Measurements from ENCODE around the gene TRPM8. TPM values are rescaled to one million over a fixed set of nuclear protein-coding genes. Genes with fewer than 3 reads are reported as not detected.

The TRPM8 gene
- total and polyA plus RNA-seq, 2 experiments from 2014 or later: 0.11 to 0.14 TPM

DNA sequence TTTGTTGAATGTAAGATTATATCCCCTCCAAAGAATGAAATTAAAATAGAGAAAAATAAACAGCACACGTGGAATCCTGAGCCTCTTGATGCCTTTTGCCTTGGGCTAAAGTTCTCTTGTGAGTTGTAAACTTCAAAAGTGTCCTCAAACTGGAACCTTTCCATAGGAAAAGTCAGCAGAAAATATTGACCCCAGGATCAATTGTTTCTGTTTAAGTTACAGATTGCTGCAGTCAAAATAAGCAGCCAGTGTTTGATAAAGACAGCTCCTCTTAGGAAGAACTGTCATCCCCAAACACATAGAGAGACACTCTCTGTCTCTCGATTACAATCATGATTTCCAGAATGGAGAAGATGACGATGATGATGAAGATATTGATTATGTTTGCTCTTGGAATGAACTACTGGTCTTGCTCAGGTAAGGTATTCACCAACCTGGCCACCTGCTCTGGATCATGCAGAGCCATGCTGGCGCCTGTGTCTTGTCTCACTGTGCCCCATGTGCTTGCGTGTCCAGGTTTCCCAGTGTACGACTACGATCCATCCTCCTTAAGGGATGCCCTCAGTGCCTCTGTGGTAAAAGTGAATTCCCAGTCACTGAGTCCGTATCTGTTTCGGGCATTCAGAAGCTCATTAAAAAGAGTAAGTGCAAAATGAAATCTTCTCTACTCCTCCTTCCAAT, 133.4 kb downstream of the TRPM8 start, which contains the start of gene SPP2:
TSS of gene SPP2 (plus strand) at position 248 of the 681 bp plus-strand sequence. CDS start at position 333, 85 bp downstream.
- Histone ChIP-seq H3K27ac (ENCODE audit: low read depth) (no peak within 1 kb of the TSS), H3F3A (replicated peaks; ENCODE audit: low read depth) (no peaks in the 10 kb centered on the region), H2AFZ (0 out of 2 replicates have a peak within 1 kb of the TSS, but pooled peaks have one; percentile 1), H3K79me2 (replicated peaks; ENCODE audit: insufficient read depth) (no peaks in the 10 kb centered on the region), H3K4me1 (ENCODE audit: insufficient read depth) (0 out of 2 replicates have a peak, but pooled peaks cover 5% of the 10 kb centered on the region), H3K27me3 (ENCODE audit: insufficient read depth) (no peaks in the 10 kb centered on the region), H3K4me2 (peak within 1 kb of the TSS; percentile 34; the same call in 1 of the 2 replicates), H4K20me1 (replicated peaks; ENCODE audit: insufficient read depth) (no peaks in the 10 kb centered on the region), H3K36me3 (ENCODE audit: insufficient read depth) (no peaks in the 10 kb centered on the region), H3K9me2 (ENCODE audit: insufficient read depth) (0 out of 2 replicates have a peak, but pooled peaks cover 21% of the 10 kb centered on the region), H3K4me3 (no peak within 1 kb of the TSS)
- Mint-ChIP-seq H3K27ac (no peak within 1 kb of the TSS), H3K4me3 (no peak within 1 kb of the TSS), H3K4me1 (peaks cover 9% of the 10 kb centered on the region), H3K9me3 (no peaks in the 10 kb centered on the region), H3K27me3 (ENCODE audit: insufficient read depth, low read depth, poor library complexity) (peaks cover 3% of the 10 kb centered on the region), H3K36me3 (ENCODE audit: low read depth) (no peaks in the 10 kb centered on the region)
- ATAC-seq (no peak), DNase-seq (ENCODE audit: low spot score) (no peak)
- TF ChIP-seq STAT1 (IDR thresholded peaks at IDR 0.05; ENCODE audit: unreplicated experiment) (no peak), EZH2 (IDR thresholded peaks at IDR 0.05; ENCODE audit: low read depth, unreplicated experiment) (no peak), JUNB (IDR thresholded peaks at IDR 0.05; ENCODE audit: unreplicated experiment) (no peak), CREB1 (CRISPR knock-in tag; IDR thresholded peaks at IDR 0.05; ENCODE audit: low read depth) (no peak), EZH2phosphoT487 (IDR thresholded peaks at IDR 0.05; ENCODE audit: unreplicated experiment) (no peak), NANOG (IDR thresholded peaks at IDR 0.05; ENCODE audit: borderline replicate concordance) (no peak), ZNF331 (CRISPR knock-in tag; IDR thresholded peaks at IDR 0.05; ENCODE audit: low read depth) (no peak), POLR2AphosphoS5 (IDR thresholded peaks at IDR 0.05; ENCODE audit: low read depth) (no peak), ZNF114 (CRISPR knock-in tag; IDR thresholded peaks at IDR 0.05) (no peak)
- TF ChIP-seq, protein P1, sequence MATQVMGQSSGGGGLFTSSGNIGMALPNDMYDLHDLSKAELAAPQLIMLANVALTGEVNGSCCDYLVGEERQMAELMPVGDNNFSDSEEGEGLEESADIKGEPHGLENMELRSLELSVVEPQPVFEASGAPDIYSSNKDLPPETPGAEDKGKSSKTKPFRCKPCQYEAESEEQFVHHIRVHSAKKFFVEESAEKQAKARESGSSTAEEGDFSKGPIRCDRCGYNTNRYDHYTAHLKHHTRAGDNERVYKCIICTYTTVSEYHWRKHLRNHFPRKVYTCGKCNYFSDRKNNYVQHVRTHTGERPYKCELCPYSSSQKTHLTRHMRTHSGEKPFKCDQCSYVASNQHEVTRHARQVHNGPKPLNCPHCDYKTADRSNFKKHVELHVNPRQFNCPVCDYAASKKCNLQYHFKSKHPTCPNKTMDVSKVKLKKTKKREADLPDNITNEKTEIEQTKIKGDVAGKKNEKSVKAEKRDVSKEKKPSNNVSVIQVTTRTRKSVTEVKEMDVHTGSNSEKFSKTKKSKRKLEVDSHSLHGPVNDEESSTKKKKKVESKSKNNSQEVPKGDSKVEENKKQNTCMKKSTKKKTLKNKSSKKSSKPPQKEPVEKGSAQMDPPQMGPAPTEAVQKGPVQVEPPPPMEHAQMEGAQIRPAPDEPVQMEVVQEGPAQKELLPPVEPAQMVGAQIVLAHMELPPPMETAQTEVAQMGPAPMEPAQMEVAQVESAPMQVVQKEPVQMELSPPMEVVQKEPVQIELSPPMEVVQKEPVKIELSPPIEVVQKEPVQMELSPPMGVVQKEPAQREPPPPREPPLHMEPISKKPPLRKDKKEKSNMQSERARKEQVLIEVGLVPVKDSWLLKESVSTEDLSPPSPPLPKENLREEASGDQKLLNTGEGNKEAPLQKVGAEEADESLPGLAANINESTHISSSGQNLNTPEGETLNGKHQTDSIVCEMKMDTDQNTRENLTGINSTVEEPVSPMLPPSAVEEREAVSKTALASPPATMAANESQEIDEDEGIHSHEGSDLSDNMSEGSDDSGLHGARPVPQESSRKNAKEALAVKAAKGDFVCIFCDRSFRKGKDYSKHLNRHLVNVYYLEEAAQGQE (IDR thresholded peaks at IDR 0.05; ENCODE audit: unreplicated experiment): no peak
- TF ChIP-seq, protein P2, sequence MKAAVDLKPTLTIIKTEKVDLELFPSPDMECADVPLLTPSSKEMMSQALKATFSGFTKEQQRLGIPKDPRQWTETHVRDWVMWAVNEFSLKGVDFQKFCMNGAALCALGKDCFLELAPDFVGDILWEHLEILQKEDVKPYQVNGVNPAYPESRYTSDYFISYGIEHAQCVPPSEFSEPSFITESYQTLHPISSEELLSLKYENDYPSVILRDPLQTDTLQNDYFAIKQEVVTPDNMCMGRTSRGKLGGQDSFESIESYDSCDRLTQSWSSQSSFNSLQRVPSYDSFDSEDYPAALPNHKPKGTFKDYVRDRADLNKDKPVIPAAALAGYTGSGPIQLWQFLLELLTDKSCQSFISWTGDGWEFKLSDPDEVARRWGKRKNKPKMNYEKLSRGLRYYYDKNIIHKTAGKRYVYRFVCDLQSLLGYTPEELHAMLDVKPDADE (IDR thresholded peaks at IDR 0.05): no peak
- TF ChIP-seq, protein P3, sequence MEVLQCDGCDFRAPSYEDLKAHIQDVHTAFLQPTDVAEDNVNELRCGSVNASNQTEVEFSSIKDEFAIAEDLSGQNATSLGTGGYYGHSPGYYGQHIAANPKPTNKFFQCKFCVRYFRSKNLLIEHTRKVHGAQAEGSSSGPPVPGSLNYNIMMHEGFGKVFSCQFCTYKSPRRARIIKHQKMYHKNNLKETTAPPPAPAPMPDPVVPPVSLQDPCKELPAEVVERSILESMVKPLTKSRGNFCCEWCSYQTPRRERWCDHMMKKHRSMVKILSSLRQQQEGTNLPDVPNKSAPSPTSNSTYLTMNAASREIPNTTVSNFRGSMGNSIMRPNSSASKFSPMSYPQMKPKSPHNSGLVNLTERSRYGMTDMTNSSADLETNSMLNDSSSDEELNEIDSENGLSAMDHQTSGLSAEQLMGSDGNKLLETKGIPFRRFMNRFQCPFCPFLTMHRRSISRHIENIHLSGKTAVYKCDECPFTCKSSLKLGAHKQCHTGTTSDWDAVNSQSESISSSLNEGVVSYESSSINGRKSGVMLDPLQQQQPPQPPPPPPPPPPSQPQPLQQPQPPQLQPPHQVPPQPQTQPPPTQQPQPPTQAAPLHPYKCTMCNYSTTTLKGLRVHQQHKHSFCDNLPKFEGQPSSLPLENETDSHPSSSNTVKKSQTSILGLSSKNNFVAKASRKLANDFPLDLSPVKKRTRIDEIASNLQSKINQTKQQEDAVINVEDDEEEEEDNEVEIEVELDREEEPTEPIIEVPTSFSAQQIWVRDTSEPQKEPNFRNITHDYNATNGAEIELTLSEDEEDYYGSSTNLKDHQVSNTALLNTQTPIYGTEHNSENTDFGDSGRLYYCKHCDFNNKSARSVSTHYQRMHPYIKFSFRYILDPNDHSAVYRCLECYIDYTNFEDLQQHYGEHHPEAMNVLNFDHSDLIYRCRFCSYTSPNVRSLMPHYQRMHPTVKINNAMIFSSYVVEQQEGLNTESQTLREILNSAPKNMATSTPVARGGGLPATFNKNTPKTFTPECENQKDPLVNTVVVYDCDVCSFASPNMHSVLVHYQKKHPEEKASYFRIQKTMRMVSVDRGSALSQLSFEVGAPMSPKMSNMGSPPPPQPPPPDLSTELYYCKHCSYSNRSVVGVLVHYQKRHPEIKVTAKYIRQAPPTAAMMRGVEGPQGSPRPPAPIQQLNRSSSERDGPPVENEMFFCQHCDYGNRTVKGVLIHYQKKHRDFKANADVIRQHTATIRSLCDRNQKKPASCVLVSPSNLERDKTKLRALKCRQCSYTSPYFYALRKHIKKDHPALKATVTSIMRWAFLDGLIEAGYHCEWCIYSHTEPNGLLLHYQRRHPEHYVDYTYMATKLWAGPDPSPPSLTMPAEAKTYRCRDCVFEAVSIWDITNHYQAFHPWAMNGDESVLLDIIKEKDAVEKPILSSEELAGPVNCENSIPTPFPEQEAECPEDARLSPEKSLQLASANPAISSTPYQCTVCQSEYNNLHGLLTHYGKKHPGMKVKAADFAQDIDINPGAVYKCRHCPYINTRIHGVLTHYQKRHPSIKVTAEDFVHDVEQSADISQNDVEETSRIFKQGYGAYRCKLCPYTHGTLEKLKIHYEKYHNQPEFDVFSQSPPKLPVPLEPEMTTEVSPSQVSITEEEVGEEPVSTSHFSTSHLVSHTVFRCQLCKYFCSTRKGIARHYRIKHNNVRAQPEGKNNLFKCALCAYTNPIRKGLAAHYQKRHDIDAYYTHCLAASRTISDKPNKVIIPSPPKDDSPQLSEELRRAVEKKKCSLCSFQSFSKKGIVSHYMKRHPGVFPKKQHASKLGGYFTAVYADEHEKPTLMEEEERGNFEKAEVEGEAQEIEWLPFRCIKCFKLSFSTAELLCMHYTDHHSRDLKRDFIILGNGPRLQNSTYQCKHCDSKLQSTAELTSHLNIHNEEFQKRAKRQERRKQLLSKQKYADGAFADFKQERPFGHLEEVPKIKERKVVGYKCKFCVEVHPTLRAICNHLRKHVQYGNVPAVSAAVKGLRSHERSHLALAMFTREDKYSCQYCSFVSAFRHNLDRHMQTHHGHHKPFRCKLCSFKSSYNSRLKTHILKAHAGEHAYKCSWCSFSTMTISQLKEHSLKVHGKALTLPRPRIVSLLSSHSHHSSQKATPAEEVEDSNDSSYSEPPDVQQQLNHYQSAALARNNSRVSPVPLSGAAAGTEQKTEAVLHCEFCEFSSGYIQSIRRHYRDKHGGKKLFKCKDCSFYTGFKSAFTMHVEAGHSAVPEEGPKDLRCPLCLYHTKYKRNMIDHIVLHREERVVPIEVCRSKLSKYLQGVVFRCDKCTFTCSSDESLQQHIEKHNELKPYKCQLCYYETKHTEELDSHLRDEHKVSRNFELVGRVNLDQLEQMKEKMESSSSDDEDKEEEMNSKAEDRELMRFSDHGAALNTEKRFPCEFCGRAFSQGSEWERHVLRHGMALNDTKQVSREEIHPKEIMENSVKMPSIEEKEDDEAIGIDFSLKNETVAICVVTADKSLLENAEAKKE (CRISPR knock-in tag; IDR thresholded peaks at IDR 0.05): no peak
- TF ChIP-seq, protein P4, sequence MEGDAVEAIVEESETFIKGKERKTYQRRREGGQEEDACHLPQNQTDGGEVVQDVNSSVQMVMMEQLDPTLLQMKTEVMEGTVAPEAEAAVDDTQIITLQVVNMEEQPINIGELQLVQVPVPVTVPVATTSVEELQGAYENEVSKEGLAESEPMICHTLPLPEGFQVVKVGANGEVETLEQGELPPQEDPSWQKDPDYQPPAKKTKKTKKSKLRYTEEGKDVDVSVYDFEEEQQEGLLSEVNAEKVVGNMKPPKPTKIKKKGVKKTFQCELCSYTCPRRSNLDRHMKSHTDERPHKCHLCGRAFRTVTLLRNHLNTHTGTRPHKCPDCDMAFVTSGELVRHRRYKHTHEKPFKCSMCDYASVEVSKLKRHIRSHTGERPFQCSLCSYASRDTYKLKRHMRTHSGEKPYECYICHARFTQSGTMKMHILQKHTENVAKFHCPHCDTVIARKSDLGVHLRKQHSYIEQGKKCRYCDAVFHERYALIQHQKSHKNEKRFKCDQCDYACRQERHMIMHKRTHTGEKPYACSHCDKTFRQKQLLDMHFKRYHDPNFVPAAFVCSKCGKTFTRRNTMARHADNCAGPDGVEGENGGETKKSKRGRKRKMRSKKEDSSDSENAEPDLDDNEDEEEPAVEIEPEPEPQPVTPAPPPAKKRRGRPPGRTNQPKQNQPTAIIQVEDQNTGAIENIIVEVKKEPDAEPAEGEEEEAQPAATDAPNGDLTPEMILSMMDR (conservative IDR thresholded peaks at IDR 0.05; ENCODE audit: low read depth in 2 of 2): no peak

Data from GM23338 (cell line).